Heart left ventricle (tissue), 16 donors: ENCODE results near the gene CEP131. TPM values are rescaled to one million over a fixed set of nuclear protein-coding genes. Genes with fewer than 3 reads are reported as not detected.
A peak's percentile ranks its signal among the peaks of the same experiment; 100 is the strongest.

ENCODE experiments used
- ATAC-seq, 4 donors: fragments of 200-7000 bp; cut with Tn5 transposase; one replicate each; pipeline ENCODE4 v1.9.1; 2020 to 2022; ENCODE audit warnings: moderate library complexity in 4 of 4, mild to moderate bottlenecking in 3 of 4, moderate number of reproducible peaks in 1 of 4
- DNase-seq, 5 donors: peaks; one replicate each; pipeline ENCODE4 v3.0.0-alpha.2; 2020
- H3K27ac ChIP-seq, 12 donors: fragments of 200-600 bp; sonication (generic) in 4 of 12; one replicate each; pipeline versions ENCODE4 v1.5.0 to v1.8.0; 2016 to 2022; ENCODE audit warnings: mild to moderate bottlenecking in 2 of 12
- H3K27me3 ChIP-seq, 9 donors: fragments of 200-600 bp; sonication (generic) in 2 of 9; one replicate each; pipeline versions ENCODE4 v1.5.1 to v1.8.0; 2016 to 2022; ENCODE audit warnings: mild to moderate bottlenecking in 3 of 9
- H3K36me3 ChIP-seq, 9 donors: fragments of 200-600 bp; sonication (generic) in 2 of 9; one replicate each; pipeline versions ENCODE4 v1.5.0 to v1.8.0; 2018 to 2022; ENCODE audit warnings: mild to moderate bottlenecking in 2 of 9
- H3K4me1 ChIP-seq, 12 donors: fragments of 200-600 bp; sonication (generic) in 4 of 12; one replicate each; pipeline versions ENCODE4 v1.5.0 to v1.8.0; 2016 to 2022; ENCODE audit warnings: mild to moderate bottlenecking in 3 of 12
- H3K4me3 ChIP-seq, 12 donors: fragments of 200-600 bp; sonication (generic) in 4 of 12; one replicate each; pipeline versions ENCODE4 v1.5.0 to v1.8.0; 2017 to 2022; ENCODE audit warnings: mild to moderate bottlenecking in 9 of 12, moderate library complexity in 4 of 12
- H3K9me3 ChIP-seq, 12 donors: fragments of 200-600 bp; sonication (generic) in 4 of 12; one replicate each; pipeline versions ENCODE4 v1.5.0 to v1.8.0; 2016 to 2022; ENCODE audit warnings: mild to moderate bottlenecking in 1 of 12
- POLR2A ChIP-seq, 2 donors: fragments of 450-650 bp; IDR thresholded peaks; one replicate each; pipeline ENCODE4 v1.6.1; 2017; ENCODE audit warnings: antibody characterized with exemption in 2 of 2, mild to moderate bottlenecking in 2 of 2, moderate library complexity in 2 of 2
- WGBS, 4 donors: extraction: QIAGEN DNeasy Blood & Tissue Kit in 2 of 4; methylation state at CpG; one replicate each; pipeline versions ENCODE4 v1.1.5 to v1.1.7; 2013 to 2018; 5-methylcytosine and 5-hydroxymethylcytosine counted together
- intact Hi-C, 10 donors: fragments of 100-400 bp; cut with DNase I; formaldehyde crosslinking; loops; one replicate each; pipeline versions ENCODE4 v1.11.1 to v1.14.2; 2022
- polyA plus RNA-seq, 2 donors: library from polyadenylated mRNA; stranded (reverse); fragments of 200-250 nt; gene quantifications; one replicate each; pipeline ENCODE4 v1.2.3, GENCODE V29; 2013
- total RNA-seq, 9 donors: library from RNA; depleted of rRNA in 2 of 9; stranded (reverse); fragments of >200 nt in 2 of 9; fragmentation: NEBNext Ultra II Directional in 3 of 9; extraction: Animal tissue kit (Norgen Biotek cat#: 25700) in 3 of 9; gene quantifications; one replicate each; pipeline versions ENCODE4 v1.1.0 to v1.2.4, GENCODE V29; 2016 to 2023
- TF ChIP-seq, protein P1 (sequence below), 12 donors: fragments of 200-600 bp; sonication (generic) in 4 of 12; IDR thresholded peaks; one replicate each; pipeline versions ENCODE4 v1.5.0 to v1.8.0; 2018 to 2022; ENCODE audit warnings: antibody characterized with exemption in 12 of 12, mild to moderate bottlenecking in 5 of 12
- donor health status: ischemic (EF 13 %, LVEDD 7.1; RV severe dilation, severe dysfunction).
- donor health status: healthy with polysubstance abuse.
- donor health status: DM: no; HTN: yes; CAD: no.
- donor health status: DM: no; HTN: no; CAD: no.
- donor health status: ischemic (EF 25% LVEDD 6.9; RV normal size, moderate dysfunction).
- donor health status: ischemic (EF 25% LVEDD 5.7; RV mildly dilated, moderate dysfunction).
- donor health status: healthy.
- donor health status: DM: yes; HTN: yes; CAD: no.
- donor health status: ischemic (EF 35%, LVEDD 5.7; RV mildly dilated, moderate dysfunction).
- donor health status: nonischemic (EF 11% LVEDD 7.7; RV severe dilation, severe dysfunction).
- donor health status: DM: yes; HTN: yes; CAD: no.
- donor health status: PGD.
- donor health status: ischemic (EF 29% LVEDD 5.4; RV normal size, mild dysfunction).
- donor health status: nonischemic (EF 23%, LVEDD 6.1; RV moderate dilation, normal function).

CEP131 gene
- total and polyA plus RNA-seq, 11 donors, result 7.0 to 15.8 (median 8.9) TPM

DNA sequence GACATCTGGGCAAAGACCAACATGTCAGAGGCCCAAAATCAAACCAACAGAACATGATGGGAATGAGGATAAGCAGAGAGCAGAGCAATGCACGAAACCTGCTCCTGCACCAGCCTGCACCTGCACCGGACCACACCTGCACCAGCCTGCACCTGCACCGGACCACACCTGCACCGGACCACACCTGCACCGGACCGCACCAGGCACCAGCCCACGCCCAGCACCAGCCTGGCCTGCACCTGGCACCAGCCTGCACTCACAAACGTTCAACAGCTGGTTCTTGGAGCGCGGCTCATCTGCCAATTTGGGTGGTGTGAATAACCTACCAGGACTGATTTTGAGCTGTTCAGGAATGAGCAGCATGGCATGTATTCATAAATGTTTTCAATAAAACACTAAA lies 18.2 kb downstream of the CEP131 start:
- peaks cover 0 to 6% (median 0%) of the 10 kb centered on the region in 12 donors for H3K4me1 ChIP-seq
- WGBS, 4 donors, result 87 to 91% (median 89%) methylated on average over 10 of the region's 10 CpGs
- no peak overlapping the region for H3K27ac ChIP-seq
- peaks cover 0 to 19% (median 0%) of the 10 kb centered on the region in 9 donors for H3K36me3 ChIP-seq
- no peak for ATAC-seq
- H3K27me3 ChIP-seq, result no peaks in the 10 kb centered on the region
- intact Hi-C loops, result loop anchor here in 2 of 10 donors (5.0 kb wide), 1 partner anchor 62 kb away; no protein-coding TSS in a partner anchor
- TF ChIP-seq, protein P1, sequence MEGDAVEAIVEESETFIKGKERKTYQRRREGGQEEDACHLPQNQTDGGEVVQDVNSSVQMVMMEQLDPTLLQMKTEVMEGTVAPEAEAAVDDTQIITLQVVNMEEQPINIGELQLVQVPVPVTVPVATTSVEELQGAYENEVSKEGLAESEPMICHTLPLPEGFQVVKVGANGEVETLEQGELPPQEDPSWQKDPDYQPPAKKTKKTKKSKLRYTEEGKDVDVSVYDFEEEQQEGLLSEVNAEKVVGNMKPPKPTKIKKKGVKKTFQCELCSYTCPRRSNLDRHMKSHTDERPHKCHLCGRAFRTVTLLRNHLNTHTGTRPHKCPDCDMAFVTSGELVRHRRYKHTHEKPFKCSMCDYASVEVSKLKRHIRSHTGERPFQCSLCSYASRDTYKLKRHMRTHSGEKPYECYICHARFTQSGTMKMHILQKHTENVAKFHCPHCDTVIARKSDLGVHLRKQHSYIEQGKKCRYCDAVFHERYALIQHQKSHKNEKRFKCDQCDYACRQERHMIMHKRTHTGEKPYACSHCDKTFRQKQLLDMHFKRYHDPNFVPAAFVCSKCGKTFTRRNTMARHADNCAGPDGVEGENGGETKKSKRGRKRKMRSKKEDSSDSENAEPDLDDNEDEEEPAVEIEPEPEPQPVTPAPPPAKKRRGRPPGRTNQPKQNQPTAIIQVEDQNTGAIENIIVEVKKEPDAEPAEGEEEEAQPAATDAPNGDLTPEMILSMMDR (IDR thresholded peaks at IDR 0.05), result no peak
- TF ChIP-seq POLR2A (IDR thresholded peaks at IDR 0.05), result no peak
- H3K9me3 ChIP-seq, result no peaks in the 10 kb centered on the region
- no peak for DNase-seq
- no peak overlapping the region for H3K4me3 ChIP-seq

DNA sequence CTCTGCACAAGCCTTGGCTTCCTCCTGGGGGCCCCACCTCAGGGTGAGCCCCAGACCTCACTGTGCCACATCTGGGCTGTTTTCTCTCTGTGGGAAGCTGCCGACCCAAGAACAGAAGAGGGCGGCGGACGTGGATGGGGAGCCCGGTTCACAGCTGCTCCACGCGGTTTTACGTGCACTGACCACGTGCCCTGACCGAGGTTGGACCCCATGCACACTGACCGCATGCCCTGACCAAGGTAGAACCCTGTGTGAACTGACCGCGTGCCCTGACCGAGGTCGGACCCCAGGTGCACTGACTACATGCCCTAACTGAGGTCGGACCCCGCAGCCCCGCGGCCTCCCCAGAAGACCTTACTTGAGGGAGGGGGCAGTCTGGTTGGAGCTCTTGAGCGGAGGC lies 19.6 kb downstream of the CEP131 start:
- H3K4me3 ChIP-seq, result no peak overlapping the region
- DNase-seq, result no peak
- peaks cover 0 to 6% (median 0%) of the 10 kb centered on the region in 12 donors for H3K4me1 ChIP-seq
- H3K27me3 ChIP-seq, result no peaks in the 10 kb centered on the region
- no peak for TF ChIP-seq POLR2A (IDR thresholded peaks at IDR 0.05)
- TF ChIP-seq, protein P1 (IDR thresholded peaks at IDR 0.05), result no peak
- peaks cover 0 to 23% (median 0%) of the 10 kb centered on the region in 9 donors for H3K36me3 ChIP-seq
- WGBS, 4 donors, result 94 to 97% (median 96%) methylated on average over 15 to 20 of the region's 20 CpGs
- no peaks in the 10 kb centered on the region for H3K9me3 ChIP-seq
- ATAC-seq, result no peak
- intact Hi-C loops, result loop anchor here in 2 of 10 donors (5.0 kb wide), 1 partner anchor 61 kb away; no protein-coding TSS in a partner anchor
- no peak overlapping the region for H3K27ac ChIP-seq

DNA sequence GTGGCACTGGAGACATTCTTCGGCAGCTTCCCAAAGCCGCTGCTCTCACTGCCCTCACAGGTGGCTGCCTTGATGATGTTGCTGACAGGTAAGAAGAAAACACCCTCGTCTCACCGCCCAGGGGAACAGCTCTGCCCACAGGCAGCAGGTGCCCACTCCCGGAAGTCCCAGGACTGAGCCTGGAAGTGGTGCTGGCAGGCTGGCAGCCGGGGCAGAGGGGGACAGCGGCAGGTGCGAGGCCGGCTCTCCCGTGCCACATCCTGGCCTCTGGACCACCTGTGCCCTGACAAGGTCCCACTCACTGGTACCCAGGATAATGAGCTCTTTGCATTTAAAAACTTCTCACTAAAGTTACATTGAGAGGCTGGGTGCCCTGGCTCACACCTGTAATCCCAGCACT lies 20.4 kb downstream of the CEP131 start:
- Histone ChIP-seq H3K4me3 (no peak overlapping the region), H3K4me1 (peaks cover 0 to 7% (median 0%) of the 10 kb centered on the region in 12 donors), H3K9me3 (no peaks in the 10 kb centered on the region), H3K27me3 (no peaks in the 10 kb centered on the region), H3K36me3 (peaks cover 0 to 28% (median 3%) of the 10 kb centered on the region in 9 donors), H3K27ac (no peak overlapping the region)
- intact Hi-C loops, result loop anchor here in 2 of 10 donors (5.0 kb wide), 1 partner anchor 60 kb away; no protein-coding TSS in a partner anchor
- DNase-seq (no peak), ATAC-seq (no peak)
- TF ChIP-seq, protein P1 (IDR thresholded peaks at IDR 0.05), result no peak
- no peak for TF ChIP-seq POLR2A (IDR thresholded peaks at IDR 0.05)
- 97 to 100% (median 98%) methylated on average over 7 to 10 of the region's 10 CpGs for WGBS, 4 donors

DNA sequence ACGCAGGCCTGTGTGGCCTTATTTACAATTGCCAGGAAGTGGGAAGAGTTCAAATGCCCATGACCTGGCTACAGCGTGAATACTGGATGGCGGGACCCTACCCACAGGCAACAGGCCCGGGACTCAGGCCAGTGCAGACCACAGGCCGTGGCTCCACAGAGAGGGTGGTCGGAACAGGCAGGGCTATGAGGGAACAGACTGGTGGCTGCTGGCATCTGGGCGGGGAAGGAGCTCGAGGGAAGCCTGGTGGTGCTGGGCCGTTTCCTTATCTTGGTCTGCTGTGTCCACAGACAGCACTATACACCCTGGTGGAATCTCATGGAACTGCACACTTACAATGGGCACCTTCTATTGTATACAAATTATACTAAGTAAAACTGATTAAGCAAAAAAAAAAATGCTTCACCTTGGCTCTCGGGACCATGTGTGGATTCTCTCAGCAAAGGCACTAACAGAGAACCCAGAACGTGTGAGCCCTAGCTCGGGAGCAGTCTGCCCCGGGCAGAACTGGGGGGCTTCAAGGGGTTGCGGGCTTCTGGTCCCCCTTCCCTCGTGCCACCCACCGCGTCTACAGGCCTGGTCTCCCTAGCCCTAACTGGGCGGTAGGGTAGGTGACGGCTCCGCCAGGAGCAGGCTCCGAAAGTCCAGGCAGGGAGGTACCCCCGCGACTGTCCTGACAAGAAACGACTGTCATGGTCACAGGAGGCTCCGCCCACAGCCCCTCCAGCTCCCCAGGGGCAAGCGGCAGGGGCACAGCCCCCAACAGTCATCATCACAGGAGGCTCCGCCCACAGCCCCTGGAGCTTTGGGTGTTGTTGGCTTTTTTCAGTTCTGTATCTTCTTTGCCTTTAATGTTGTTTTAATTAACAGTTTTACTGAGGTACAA lies 21.8 kb downstream of the CEP131 start:
- intact Hi-C loops, result loop anchor here in 5 of 10 donors (1.0 to 5.0 kb wide), 3 partner anchors 58 to 59 kb away; no protein-coding TSS in a partner anchor
- DNase-seq, result peak in 4 of 5 donors; percentile 46 to 61 (median 55)
- no peak overlapping the region for H3K4me3 ChIP-seq
- H3K27me3 ChIP-seq, result no peaks in the 10 kb centered on the region
- no peaks in the 10 kb centered on the region for H3K9me3 ChIP-seq
- 75 to 80% (median 79%) methylated on average over 26 to 27 of the region's 27 CpGs for WGBS, 4 donors
- TF ChIP-seq, protein P1 (IDR thresholded peaks at IDR 0.05), result peak; percentile 51 to 69 (median 56)
- TF ChIP-seq POLR2A (IDR thresholded peaks at IDR 0.05), result no peak
- peaks cover 0 to 19% (median 8%) of the 10 kb centered on the region in 12 donors for H3K4me1 ChIP-seq
- H3K36me3 ChIP-seq, result peaks cover 0 to 30% (median 3%) of the 10 kb centered on the region in 9 donors
- ATAC-seq, result peak; percentile 29 to 75 (median 62)
- no peak overlapping the region for H3K27ac ChIP-seq
